ENCODE data around the gene TRIM28. TPM values are rescaled to one million over a fixed set of nuclear protein-coding genes. Genes with fewer than 3 reads are reported as not detected.

The TRIM28 gene
- total RNA-seq, 1 experiment from 2014 or later = 908 TPM

- TF ChIP-seq, protein P1, sequence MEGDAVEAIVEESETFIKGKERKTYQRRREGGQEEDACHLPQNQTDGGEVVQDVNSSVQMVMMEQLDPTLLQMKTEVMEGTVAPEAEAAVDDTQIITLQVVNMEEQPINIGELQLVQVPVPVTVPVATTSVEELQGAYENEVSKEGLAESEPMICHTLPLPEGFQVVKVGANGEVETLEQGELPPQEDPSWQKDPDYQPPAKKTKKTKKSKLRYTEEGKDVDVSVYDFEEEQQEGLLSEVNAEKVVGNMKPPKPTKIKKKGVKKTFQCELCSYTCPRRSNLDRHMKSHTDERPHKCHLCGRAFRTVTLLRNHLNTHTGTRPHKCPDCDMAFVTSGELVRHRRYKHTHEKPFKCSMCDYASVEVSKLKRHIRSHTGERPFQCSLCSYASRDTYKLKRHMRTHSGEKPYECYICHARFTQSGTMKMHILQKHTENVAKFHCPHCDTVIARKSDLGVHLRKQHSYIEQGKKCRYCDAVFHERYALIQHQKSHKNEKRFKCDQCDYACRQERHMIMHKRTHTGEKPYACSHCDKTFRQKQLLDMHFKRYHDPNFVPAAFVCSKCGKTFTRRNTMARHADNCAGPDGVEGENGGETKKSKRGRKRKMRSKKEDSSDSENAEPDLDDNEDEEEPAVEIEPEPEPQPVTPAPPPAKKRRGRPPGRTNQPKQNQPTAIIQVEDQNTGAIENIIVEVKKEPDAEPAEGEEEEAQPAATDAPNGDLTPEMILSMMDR (IDR thresholded peaks at IDR 0.05 in 2 of 3, conservative IDR thresholded peaks at IDR 0.05 in 1 of 3; ENCODE audit: borderline replicate concordance in 1 of 3, insufficient read depth in 1 of 3, low read depth in 2 of 3, low read length in 2 of 3) = no peak
- no peak for TF ChIP-seq RAD21 (IDR thresholded peaks at IDR 0.05; ENCODE audit: low read depth)
- no peak for TF ChIP-seq FOSL1 (IDR thresholded peaks at IDR 0.05; ENCODE audit: low read depth)
- peak; percentile 88 for TF ChIP-seq POLR2A (IDR thresholded peaks at IDR 0.05; ENCODE audit: borderline replicate concordance, extremely low read depth, insufficient read depth, insufficient read length)
- no peak for TF ChIP-seq JUND (IDR thresholded peaks at IDR 0.05)
Measured at GRCh38 chr19:58543826-58544590, at the start of gene TRIM28 (continued).

- Histone ChIP-seq H3K9ac (ENCODE audit: low read length) (no peak overlapping the region; the same call in 1 of the 2 replicates), H3K4me3 (replicated peaks in 1 of 2; ENCODE audit: low read depth in 1 of 2, low read length in 2 of 2) (peak overlapping the region in 1 of 2 experiments; percentile 83; a peak in 1 of 4 replicates), H3K79me2 (ENCODE audit: insufficient read depth, low read length) (peaks cover 17% of the 10 kb centered on the region), H2AFZ (ENCODE audit: low read depth, low read length, poor library complexity, severe bottlenecking) (no peak overlapping the region), H3K27ac (ENCODE audit: low read depth, low read length) (no peak overlapping the region), H4K20me1 (ENCODE audit: insufficient read depth) (no peaks in the 10 kb centered on the region), H3K4me2 (ENCODE audit: low read length) (peak overlapping the region; percentile 88), H3K27me3 (ENCODE audit: insufficient read depth, low read length) (no peaks in the 10 kb centered on the region), H3K36me3 (ENCODE audit: control insufficient read depth in 1 of 2, insufficient read depth in 2 of 2, low read length in 2 of 2) (no peaks in the 10 kb centered on the region), H3K9me2 (ENCODE audit: insufficient read depth) (no peaks in the 10 kb centered on the region), H3K4me1 (ENCODE audit: control insufficient read depth in 1 of 2, insufficient read depth in 2 of 2, low read length in 2 of 2) (peaks cover 10 to 22% of the 10 kb centered on the region in 2 experiments; a peak in 3 of 4 replicates), H3K9me3 (ENCODE audit: control insufficient read depth in 1 of 2, insufficient read depth in 1 of 2, low read depth in 1 of 2, low read length in 2 of 2) (no peaks in the 10 kb centered on the region)
- intact Hi-C loops (cut with micrococcal nuclease) = no loop called here
- ChIA-PET CTCF (no interaction called here), RAD21 (ENCODE audit: low non-redundant PET in 1 of 2, low total read pairs in 2 of 2, uncharacterized antibody in 2 of 2, unreplicated experiment in 2 of 2) (no interaction called here), POLR2A (no interaction called here)
- ATAC-seq (no peak), DNase-seq (ENCODE audit: low read depth, low spot score) (no peak)
- no TSS peak for BruUV-seq (replicated peaks)
- TF ChIP-seq RAD21 (IDR thresholded peaks at IDR 0.05; ENCODE audit: low read depth) = no peak
- no peak for TF ChIP-seq POLR2AphosphoS5 (IDR thresholded peaks at IDR 0.05; ENCODE audit: low read depth, low read length)
- TF ChIP-seq ATF3 (IDR thresholded peaks at IDR 0.05) = no peak
- TF ChIP-seq CBX3 (IDR thresholded peaks at IDR 0.05; ENCODE audit: low read depth) = no peak
- no peak for TF ChIP-seq MAX (IDR thresholded peaks at IDR 0.05)
- no peak for TF ChIP-seq EGR1 (IDR thresholded peaks at IDR 0.05; ENCODE audit: low read depth)
- no peak for TF ChIP-seq REST (IDR thresholded peaks at IDR 0.05; ENCODE audit: low read depth)
- TF ChIP-seq SRF (IDR thresholded peaks at IDR 0.05; ENCODE audit: low read depth) = no peak
- no peak for TF ChIP-seq SIN3A (IDR thresholded peaks at IDR 0.05; ENCODE audit: low read depth)
- no peak for TF ChIP-seq CEBPB (IDR thresholded peaks at IDR 0.05; ENCODE audit: low read depth)
- no peak for TF ChIP-seq EZH2phosphoT487 (IDR thresholded peaks at IDR 0.05; ENCODE audit: borderline replicate concordance)
- TF ChIP-seq ELF1 (IDR thresholded peaks at IDR 0.05; ENCODE audit: borderline replicate concordance, low read depth) = no peak
- no peak for TF ChIP-seq EZH2 (IDR thresholded peaks at IDR 0.05)
- TF ChIP-seq YY1 (IDR thresholded peaks at IDR 0.05; ENCODE audit: extremely low read depth, insufficient replicate concordance, low read depth, low read length) = no peak
- no peak for TF ChIP-seq TCF7L2 (IDR thresholded peaks at IDR 0.05; ENCODE audit: borderline replicate concordance, extremely low read depth, insufficient read depth, insufficient read length)
- no peak for TF ChIP-seq SP1 (IDR thresholded peaks at IDR 0.05; ENCODE audit: low read depth)
- TF ChIP-seq JUND (IDR thresholded peaks at IDR 0.05) = no peak
- no peak for TF ChIP-seq ZNF274 (IDR thresholded peaks at IDR 0.05; ENCODE audit: low read depth, low read length)
Measured at GRCh38 chr19:58497634-58498170, 46.2 kb upstream of the TRIM28 start.

Measured in HCT116 (cell line).